ENCODE measurements around the gene NAALADL2.

GRCh38 chr3:175082631-175083030, 223.5 kb downstream of the NAALADL2 start:
- TF ChIP-seq CEBPB (tag; IDR thresholded peaks at IDR 0.05), result no peak
- TF ChIP-seq KLF16 (IDR thresholded peaks at IDR 0.05), result no peak
- no peak for TF ChIP-seq PREB (CRISPR knock-in tag; IDR thresholded peaks at IDR 0.05)
- no peak for TF ChIP-seq YY1 (IDR thresholded peaks at IDR 0.05; ENCODE audit: borderline replicate concordance in 1 of 3, control insufficient read depth in 1 of 3, extremely low read depth in 1 of 3, insufficient read depth in 3 of 3, insufficient read length in 1 of 3, insufficient replicate concordance in 2 of 3, low read depth in 1 of 3, low read length in 2 of 3)
- no peak for TF ChIP-seq SMARCC2 (IDR thresholded peaks at IDR 0.05; ENCODE audit: low read depth)
